ENCODE results near the gene CRY2.

The CRY2 gene

DNA sequence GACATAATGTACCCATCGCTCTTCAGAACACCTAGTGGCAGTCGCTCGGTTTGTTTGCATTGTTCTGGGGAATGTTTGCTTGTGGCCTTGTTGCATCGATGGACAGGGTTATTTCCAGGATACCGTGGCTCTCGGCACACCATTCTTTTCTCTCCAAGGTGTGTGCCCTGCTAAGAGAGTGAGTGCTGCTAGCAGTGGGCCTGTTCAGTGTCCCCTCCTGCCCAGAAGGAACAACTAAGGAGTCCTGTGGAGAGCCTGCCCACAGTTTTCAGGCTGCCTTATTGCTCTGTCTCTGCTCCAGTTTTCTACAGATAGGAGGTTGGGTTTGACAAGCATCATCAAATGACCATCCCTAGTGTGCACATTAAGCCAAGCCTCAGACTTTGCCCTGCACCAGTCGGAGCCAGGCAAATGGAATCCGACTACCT lies 1.4 kb downstream of the CRY2 start:
- 100% methylated on average over 1 of the region's 8 CpGs for WGBS (ENCODE audit: insufficient coverage)
- Histone ChIP-seq H3K9me3 (ENCODE audit: control extremely low read depth in 1 of 5, control insufficient read depth in 4 of 5, insufficient read depth in 2 of 5, low read depth in 1 of 5, low read length in 4 of 5) (no peaks in the 10 kb centered on the region), H3K4me3 (ENCODE audit: control insufficient read depth in 1 of 7, extremely low read depth in 1 of 7, insufficient read depth in 4 of 7, low read depth in 2 of 7, low read length in 6 of 7) (peak overlapping the region in 4 of 7 experiments; percentile 87 to 94 (median 92)), H3K27me3 (replicated peaks in 2 of 5; ENCODE audit: control insufficient read depth in 4 of 5, insufficient read depth in 5 of 5, low read length in 4 of 5) (no peaks in the 10 kb centered on the region), H3K27ac (ENCODE audit: insufficient read depth in 1 of 2, low read depth in 1 of 2, low read length in 2 of 2, poor library complexity in 1 of 2, severe bottlenecking in 2 of 2) (no peak overlapping the region), H3K4me1 (ENCODE audit: control extremely low read depth in 1 of 4, control insufficient read depth in 4 of 4, insufficient read depth in 4 of 4, low read length in 3 of 4) (peaks cover 0 to 21% (median 15%) of the 10 kb centered on the region in 4 experiments), H3K36me3 (ENCODE audit: control insufficient read depth in 4 of 4, insufficient read depth in 4 of 4, low read length in 3 of 4) (peaks cover 0 to 4% (median 0%) of the 10 kb centered on the region in 4 experiments)
- CTCF ChIA-PET: no interaction called here
- POLR2A ChIA-PET: no interaction called here
- DNase-seq: no peak

DNA sequence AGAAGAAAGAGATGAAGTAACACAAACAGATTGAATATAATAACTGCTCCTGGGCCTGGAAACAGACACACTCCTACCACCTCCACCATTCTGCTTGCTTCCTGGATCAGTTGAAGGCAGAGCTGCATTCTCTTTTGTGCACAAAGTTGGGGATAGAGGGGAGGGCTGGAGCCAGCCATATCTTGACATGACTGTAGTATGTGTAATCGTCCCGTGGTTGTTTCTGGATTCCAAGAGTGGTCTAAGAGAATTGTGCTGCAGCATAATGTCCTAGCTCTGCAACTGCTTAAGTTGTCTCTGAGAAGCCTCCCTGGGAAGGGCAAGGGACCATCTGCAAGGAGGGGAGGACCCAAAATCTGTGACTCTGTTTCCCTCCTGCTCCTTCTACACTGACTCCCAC lies 3.2 kb downstream of the CRY2 start:
- H3K27ac ChIP-seq (ENCODE audit: insufficient read depth in 1 of 2, low read depth in 1 of 2, low read length in 2 of 2, poor library complexity in 1 of 2, severe bottlenecking in 2 of 2): no peak overlapping the region
- DNase-seq: no peak
- CTCF ChIA-PET: interaction anchor here (1.0 to 1.2 kb wide), 2 partner anchors 21 to 23 kb away, joined by 3 read pairs; no protein-coding TSS in a partner anchor
- WGBS (ENCODE audit: insufficient coverage): 94% methylated on average over 2 of the region's 2 CpGs
- H3K4me1 ChIP-seq (ENCODE audit: control extremely low read depth in 1 of 4, control insufficient read depth in 4 of 4, insufficient read depth in 4 of 4, low read length in 3 of 4): peaks cover 0 to 20% (median 15%) of the 10 kb centered on the region in 4 experiments
- H3K36me3 ChIP-seq (ENCODE audit: control insufficient read depth in 4 of 4, insufficient read depth in 4 of 4, low read length in 3 of 4): peaks cover 0 to 8% (median 2%) of the 10 kb centered on the region in 4 experiments
- no peaks in the 10 kb centered on the region for H3K9me3 ChIP-seq (ENCODE audit: control extremely low read depth in 1 of 5, control insufficient read depth in 4 of 5, insufficient read depth in 2 of 5, low read depth in 1 of 5, low read length in 4 of 5)
- no peaks in the 10 kb centered on the region for H3K27me3 ChIP-seq (replicated peaks in 2 of 5; ENCODE audit: control insufficient read depth in 4 of 5, insufficient read depth in 5 of 5, low read length in 4 of 5)
- POLR2A ChIA-PET: interaction anchor here (1.0 kb wide), 1 partner anchor 45 kb away, joined by 5 read pairs; no protein-coding TSS in a partner anchor
- no peak overlapping the region for H3K4me3 ChIP-seq (ENCODE audit: control insufficient read depth in 1 of 7, extremely low read depth in 1 of 7, insufficient read depth in 4 of 7, low read depth in 2 of 7, low read length in 6 of 7)

DNA sequence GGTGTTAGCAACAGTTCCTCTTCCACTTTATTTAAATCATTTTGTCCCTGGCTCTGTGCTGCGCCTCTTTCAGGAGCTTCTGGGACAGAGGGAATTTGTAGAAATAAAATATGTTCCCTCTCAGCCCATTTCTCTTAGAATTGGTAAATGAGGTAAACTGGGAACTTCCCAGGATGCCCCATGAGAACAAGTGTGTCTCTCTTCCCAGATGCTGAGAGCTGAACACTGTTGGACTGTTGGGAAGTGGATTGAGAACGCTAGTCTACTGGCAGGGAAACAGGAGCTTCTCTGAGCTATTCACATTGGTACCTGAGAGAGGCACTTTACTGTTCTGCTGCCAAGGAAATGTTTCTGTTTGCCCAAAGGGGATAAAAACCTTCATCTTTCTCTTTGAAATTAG lies 4.0 kb downstream of the CRY2 start:
- ChIA-PET POLR2A (no interaction called here), CTCF (interaction anchor here (0.6 to 1.3 kb wide), 5 partner anchors 8 to 93 kb away, joined by 3 read pairs; no protein-coding TSS in a partner anchor)
- H3K27ac ChIP-seq (ENCODE audit: insufficient read depth in 1 of 2, low read depth in 1 of 2, low read length in 2 of 2, poor library complexity in 1 of 2, severe bottlenecking in 2 of 2): no peak overlapping the region
- no peak for DNase-seq
- no CpG with 5 or more reads among the region's 2 CpGs for WGBS (ENCODE audit: insufficient coverage)
- H3K4me3 ChIP-seq (ENCODE audit: control insufficient read depth in 1 of 7, extremely low read depth in 1 of 7, insufficient read depth in 4 of 7, low read depth in 2 of 7, low read length in 6 of 7): no peak overlapping the region
- no peaks in the 10 kb centered on the region for H3K9me3 ChIP-seq (ENCODE audit: control extremely low read depth in 1 of 5, control insufficient read depth in 4 of 5, insufficient read depth in 2 of 5, low read depth in 1 of 5, low read length in 4 of 5)
- H3K4me1 ChIP-seq (ENCODE audit: control extremely low read depth in 1 of 4, control insufficient read depth in 4 of 4, insufficient read depth in 4 of 4, low read length in 3 of 4): peaks cover 0 to 20% (median 15%) of the 10 kb centered on the region in 4 experiments
- H3K36me3 ChIP-seq (ENCODE audit: control insufficient read depth in 4 of 4, insufficient read depth in 4 of 4, low read length in 3 of 4): peaks cover 1 to 15% (median 8%) of the 10 kb centered on the region in 4 experiments
- H3K27me3 ChIP-seq (replicated peaks in 2 of 5; ENCODE audit: control insufficient read depth in 4 of 5, insufficient read depth in 5 of 5, low read length in 4 of 5): no peaks in the 10 kb centered on the region

DNA sequence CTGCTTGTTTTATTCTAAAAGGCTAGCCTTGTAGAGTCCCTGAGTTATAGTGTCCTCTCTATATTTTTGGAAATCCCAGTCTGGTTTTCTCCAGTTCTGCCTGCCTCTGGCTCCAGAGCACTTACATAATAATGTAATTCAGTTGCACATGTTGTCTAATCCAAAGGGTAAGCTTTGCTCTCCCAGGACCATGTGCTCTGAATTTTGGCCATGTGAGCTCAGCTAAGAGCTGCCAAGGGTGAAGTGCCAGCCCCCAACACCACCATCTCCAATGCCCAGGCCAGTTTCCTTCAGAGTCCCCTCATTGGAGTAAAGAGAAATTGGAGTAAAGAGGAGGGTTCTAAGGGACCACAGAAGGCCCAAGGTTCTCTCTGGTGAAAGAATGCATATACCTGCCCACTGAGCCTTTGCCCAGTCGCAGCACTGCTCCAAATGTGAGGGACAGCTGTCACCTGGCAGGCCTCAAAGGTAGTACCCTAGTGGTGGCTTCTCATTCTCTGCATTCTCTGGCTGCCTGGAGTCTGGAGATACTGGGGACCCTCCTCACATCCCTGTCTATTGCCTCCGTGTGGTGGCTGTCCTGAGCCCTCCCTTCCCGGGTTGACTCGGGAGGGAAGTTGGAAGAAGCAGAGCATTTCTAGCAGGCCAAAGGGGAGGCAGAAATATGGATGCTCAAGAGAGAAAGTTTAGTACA lies 4.9 kb downstream of the CRY2 start:
- Histone ChIP-seq H3K27ac (ENCODE audit: insufficient read depth in 1 of 2, low read depth in 1 of 2, low read length in 2 of 2, poor library complexity in 1 of 2, severe bottlenecking in 2 of 2) (no peak overlapping the region), H3K4me1 (ENCODE audit: control extremely low read depth in 1 of 4, control insufficient read depth in 4 of 4, insufficient read depth in 4 of 4, low read length in 3 of 4) (peaks cover 0 to 14% (median 10%) of the 10 kb centered on the region in 4 experiments), H3K9me3 (ENCODE audit: control extremely low read depth in 1 of 5, control insufficient read depth in 4 of 5, insufficient read depth in 2 of 5, low read depth in 1 of 5, low read length in 4 of 5) (no peaks in the 10 kb centered on the region), H3K4me3 (ENCODE audit: control insufficient read depth in 1 of 7, extremely low read depth in 1 of 7, insufficient read depth in 4 of 7, low read depth in 2 of 7, low read length in 6 of 7) (no peak overlapping the region), H3K27me3 (replicated peaks in 2 of 5; ENCODE audit: control insufficient read depth in 4 of 5, insufficient read depth in 5 of 5, low read length in 4 of 5) (no peaks in the 10 kb centered on the region), H3K36me3 (ENCODE audit: control insufficient read depth in 4 of 4, insufficient read depth in 4 of 4, low read length in 3 of 4) (peaks cover 4 to 21% (median 14%) of the 10 kb centered on the region in 4 experiments)
- POLR2A ChIA-PET: no interaction called here
- 96% methylated on average over 3 of the region's 4 CpGs for WGBS (ENCODE audit: insufficient coverage)
- DNase-seq: no peak
- CTCF ChIA-PET: interaction anchor here (1.0 to 1.3 kb wide), 3 partner anchors 8 to 12 kb away, joined by 3 read pairs; no protein-coding TSS in a partner anchor

DNA sequence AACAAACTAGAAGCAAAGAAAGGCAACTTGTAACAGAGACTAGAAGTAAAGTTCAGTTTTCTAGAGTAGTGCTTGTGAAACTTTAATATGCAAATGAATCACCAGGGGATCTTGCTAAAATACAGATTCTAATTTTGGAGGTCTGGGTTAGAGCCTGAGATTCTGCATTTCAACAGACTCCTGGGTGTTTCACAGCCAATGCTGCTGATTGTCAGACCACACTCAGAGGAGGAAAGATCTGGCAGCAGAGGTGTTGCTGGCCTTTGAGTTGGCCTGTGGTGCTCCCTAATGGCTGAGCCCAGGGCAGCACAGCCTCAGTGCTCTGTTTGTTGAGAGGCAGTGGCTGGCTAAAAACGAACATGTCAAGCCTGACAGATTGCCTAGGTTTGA lies 5.4 kb downstream of the CRY2 start:
- H3K4me1 ChIP-seq (ENCODE audit: control extremely low read depth in 1 of 4, control insufficient read depth in 4 of 4, insufficient read depth in 4 of 4, low read length in 3 of 4): peaks cover 0 to 14% (median 10%) of the 10 kb centered on the region in 4 experiments
- no CpG with 5 or more reads among the region's 1 CpG for WGBS (ENCODE audit: insufficient coverage)
- H3K4me3 ChIP-seq (ENCODE audit: control insufficient read depth in 1 of 7, extremely low read depth in 1 of 7, insufficient read depth in 4 of 7, low read depth in 2 of 7, low read length in 6 of 7): no peak overlapping the region
- POLR2A ChIA-PET: no interaction called here
- no peak for DNase-seq
- H3K27me3 ChIP-seq (replicated peaks in 2 of 5; ENCODE audit: control insufficient read depth in 4 of 5, insufficient read depth in 5 of 5, low read length in 4 of 5): no peaks in the 10 kb centered on the region
- no peaks in the 10 kb centered on the region for H3K9me3 ChIP-seq (ENCODE audit: control extremely low read depth in 1 of 5, control insufficient read depth in 4 of 5, insufficient read depth in 2 of 5, low read depth in 1 of 5, low read length in 4 of 5)
- H3K27ac ChIP-seq (ENCODE audit: insufficient read depth in 1 of 2, low read depth in 1 of 2, low read length in 2 of 2, poor library complexity in 1 of 2, severe bottlenecking in 2 of 2): no peak overlapping the region
- H3K36me3 ChIP-seq (ENCODE audit: control insufficient read depth in 4 of 4, insufficient read depth in 4 of 4, low read length in 3 of 4): peaks cover 4 to 25% (median 17%) of the 10 kb centered on the region in 4 experiments
- CTCF ChIA-PET: no interaction called here

DNA sequence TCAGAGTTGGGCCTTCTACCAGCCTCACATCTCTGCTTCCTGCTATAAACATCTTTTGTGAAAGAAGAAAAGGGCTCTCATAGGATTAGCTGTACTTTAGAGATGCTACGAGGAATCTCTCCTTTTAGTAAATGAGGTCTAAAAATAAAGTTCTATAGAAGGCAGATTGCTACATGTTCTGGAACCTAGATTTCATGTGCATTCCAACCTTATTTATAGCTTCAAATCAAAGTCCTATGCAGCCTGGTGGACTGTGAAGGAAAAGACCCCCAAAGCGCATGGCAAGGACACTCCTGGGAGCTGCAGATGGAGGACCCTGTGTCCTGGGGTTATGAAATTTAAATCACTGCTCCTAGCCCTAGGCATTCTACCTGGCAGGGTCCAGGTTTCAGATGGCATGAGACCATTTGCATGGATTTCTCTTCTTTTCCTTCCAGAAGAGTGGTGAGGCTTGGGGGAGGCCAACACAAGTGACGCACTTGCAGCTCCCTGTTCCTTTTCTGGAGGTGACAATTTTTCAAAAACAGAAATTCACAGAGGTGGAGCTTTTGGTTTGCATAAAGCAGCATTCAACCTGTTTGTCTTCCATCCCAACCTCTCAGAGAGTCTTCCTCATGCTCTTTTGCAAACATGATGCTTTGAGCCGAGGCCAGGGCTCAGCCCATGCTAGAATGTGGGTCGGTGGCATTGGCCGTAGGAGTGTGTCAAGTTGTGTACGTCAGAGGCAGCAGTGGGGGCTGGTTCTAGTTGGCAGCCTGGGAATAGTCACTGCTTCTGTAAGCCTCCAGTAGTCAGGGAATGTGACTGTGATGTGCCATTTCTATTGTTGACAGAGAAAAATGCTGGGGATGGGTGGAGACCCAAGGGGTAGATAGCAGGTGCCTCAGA lies 6.3 kb downstream of the CRY2 start:
- Histone ChIP-seq H3K36me3 (ENCODE audit: control insufficient read depth in 4 of 4, insufficient read depth in 4 of 4, low read length in 3 of 4) (peaks cover 4 to 34% (median 23%) of the 10 kb centered on the region in 4 experiments), H3K4me3 (ENCODE audit: control insufficient read depth in 1 of 7, extremely low read depth in 1 of 7, insufficient read depth in 4 of 7, low read depth in 2 of 7, low read length in 6 of 7) (no peak overlapping the region), H3K27me3 (replicated peaks in 2 of 5; ENCODE audit: control insufficient read depth in 4 of 5, insufficient read depth in 5 of 5, low read length in 4 of 5) (no peaks in the 10 kb centered on the region), H3K4me1 (ENCODE audit: control extremely low read depth in 1 of 4, control insufficient read depth in 4 of 4, insufficient read depth in 4 of 4, low read length in 3 of 4) (peaks cover 0 to 6% (median 2%) of the 10 kb centered on the region in 4 experiments), H3K27ac (ENCODE audit: insufficient read depth in 1 of 2, low read depth in 1 of 2, low read length in 2 of 2, poor library complexity in 1 of 2, severe bottlenecking in 2 of 2) (no peak overlapping the region), H3K9me3 (ENCODE audit: control extremely low read depth in 1 of 5, control insufficient read depth in 4 of 5, insufficient read depth in 2 of 5, low read depth in 1 of 5, low read length in 4 of 5) (no peaks in the 10 kb centered on the region)
- DNase-seq: no peak
- 100% methylated on average over 5 of the region's 7 CpGs for WGBS (ENCODE audit: insufficient coverage)
- ChIA-PET POLR2A (no interaction called here), CTCF (no interaction called here)

All from common myeloid progenitor, CD34-positive (primary cell).